ENCODE results near the gene TNFRSF11A. TPM values are rescaled to one million over a fixed set of nuclear protein-coding genes. Genes with fewer than 3 reads are reported as not detected.

TNFRSF11A gene
- total RNA-seq, 1 donor from 2014 or later, result 43.0 TPM

DNA sequence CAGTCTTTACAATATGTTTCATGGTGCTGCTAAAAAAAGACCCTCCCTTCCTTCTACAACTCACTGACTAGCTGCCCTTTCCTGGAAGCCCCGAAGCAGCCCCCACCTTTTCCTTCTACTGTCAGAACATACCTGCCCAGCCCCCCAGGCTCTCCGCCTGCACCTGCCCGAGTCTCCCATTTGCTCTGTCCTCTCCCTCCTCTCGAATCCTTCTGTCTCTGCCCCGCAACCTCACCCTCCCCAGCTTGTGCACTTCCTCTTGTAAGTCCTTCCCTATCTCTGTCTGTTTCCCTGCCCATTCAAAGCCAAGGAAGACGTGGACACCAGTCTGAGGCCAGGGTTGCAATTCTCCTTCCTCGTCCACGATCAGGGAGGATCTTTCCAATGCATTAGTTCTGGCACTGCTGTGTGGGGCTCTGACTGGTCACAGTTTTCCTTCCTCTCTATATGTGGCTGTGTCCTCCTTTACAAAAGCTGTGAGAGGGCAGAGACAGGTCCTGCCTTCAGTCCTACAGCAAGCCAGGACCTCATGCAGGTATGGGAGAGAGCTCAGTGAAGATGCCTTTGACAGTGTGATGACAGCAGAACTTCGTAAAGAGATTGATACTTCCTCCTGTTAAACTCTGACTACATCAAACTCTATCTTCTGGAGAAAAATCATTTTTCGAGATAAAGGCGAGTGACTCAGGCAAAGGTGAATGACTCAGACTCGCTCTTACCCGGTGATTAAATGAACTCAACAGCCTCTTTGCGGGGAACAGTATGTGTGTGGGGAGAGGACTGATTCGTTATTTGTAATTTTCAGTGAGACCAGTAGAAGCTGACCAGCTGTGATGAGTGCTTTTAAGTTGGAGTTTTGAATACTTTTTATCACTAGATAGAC is 14.2 kb downstream of the TNFRSF11A start:
- intact Hi-C loops (cut with micrococcal nuclease), result loop anchor here (1.0 to 10.0 kb wide), 7 partner anchors 8 to 865 kb away; partner anchors contain the start of gene TNFRSF11A
- peak overlapping the region; percentile 96 for H3K27ac Mint-ChIP-seq
- H3K4me3 Mint-ChIP-seq (ENCODE audit: low read depth), result peak overlapping the region; percentile 61

DNA sequence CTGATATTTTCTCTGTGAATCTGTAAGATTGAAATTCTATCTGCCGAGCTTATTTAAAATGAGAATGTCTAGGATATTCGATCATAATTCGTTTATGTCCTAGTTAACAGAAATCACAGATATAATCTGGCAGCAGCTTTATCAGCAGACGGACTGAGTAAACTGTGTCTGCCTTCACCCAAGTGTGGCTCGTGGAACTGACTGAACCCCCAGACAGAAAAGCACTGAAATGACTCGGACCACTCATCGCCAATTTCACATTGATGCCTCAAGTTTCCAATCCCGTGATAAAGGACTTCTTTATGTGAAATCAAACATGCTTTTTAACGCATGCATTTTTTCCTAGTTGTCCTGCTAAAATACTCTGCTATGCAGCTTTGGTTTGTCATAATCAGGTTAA is 15.9 kb downstream of the TNFRSF11A start:
- no peak for DNase-seq (ENCODE audit: low spot score)
- Mint-ChIP-seq H3K36me3 (ENCODE audit: low read depth) (peaks cover 51% of the 10 kb centered on the region), H3K9me3 (no peaks in the 10 kb centered on the region), H3K27ac (peak overlapping the region; percentile 65), H3K27me3 (ENCODE audit: low read depth) (no peaks in the 10 kb centered on the region), H3K4me1 (ENCODE audit: low read depth) (peaks cover 78% of the 10 kb centered on the region), H3K4me3 (ENCODE audit: low read depth) (no peak overlapping the region)
- intact Hi-C loops (cut with micrococcal nuclease), result no loop called here

More for the DNA sequence above, 14.2 kb downstream of the TNFRSF11A start:
- Mint-ChIP-seq H3K9me3 (no peaks in the 10 kb centered on the region), H3K36me3 (ENCODE audit: low read depth) (peaks cover 55% of the 10 kb centered on the region), H3K27me3 (ENCODE audit: low read depth) (no peaks in the 10 kb centered on the region), H3K4me1 (ENCODE audit: low read depth) (peaks cover 69% of the 10 kb centered on the region)
- peak; percentile 23 for DNase-seq (ENCODE audit: low spot score)

GRCh38 chr18:62341473-62341872 is 16.4 kb downstream of the TNFRSF11A start:
- Mint-ChIP-seq H3K36me3 (ENCODE audit: low read depth) (peaks cover 46% of the 10 kb centered on the region), H3K27ac (no peak overlapping the region), H3K4me1 (ENCODE audit: low read depth) (peaks cover 77% of the 10 kb centered on the region), H3K27me3 (ENCODE audit: low read depth) (no peaks in the 10 kb centered on the region), H3K9me3 (no peaks in the 10 kb centered on the region), H3K4me3 (ENCODE audit: low read depth) (no peak overlapping the region)
- no peak for DNase-seq (ENCODE audit: low spot score)
- intact Hi-C loops (cut with micrococcal nuclease), result no loop called here

DNA sequence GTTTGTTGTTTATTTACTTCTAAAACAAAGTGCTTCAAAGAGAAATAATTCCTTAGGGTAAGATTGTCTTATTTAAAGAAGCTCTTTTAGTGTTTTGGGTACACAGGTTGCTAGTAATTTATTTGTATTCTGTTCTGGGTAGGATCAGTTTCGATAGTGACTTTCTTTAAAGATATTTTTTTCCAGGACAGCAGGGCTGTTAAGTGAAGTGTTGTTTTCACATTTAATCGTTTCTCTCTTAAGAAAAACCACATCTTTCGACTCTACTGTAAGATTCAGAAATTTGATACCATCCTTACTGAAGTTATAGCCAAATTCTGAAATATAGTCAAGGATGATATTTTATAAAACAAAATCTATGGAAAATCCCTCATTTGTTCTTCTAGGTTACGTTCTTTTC is 17.8 kb downstream of the TNFRSF11A start:
- intact Hi-C loops (cut with micrococcal nuclease), result no loop called here
- no peak for DNase-seq (ENCODE audit: low spot score)
- Mint-ChIP-seq H3K27me3 (ENCODE audit: low read depth) (no peaks in the 10 kb centered on the region), H3K9me3 (no peaks in the 10 kb centered on the region), H3K4me1 (ENCODE audit: low read depth) (peaks cover 77% of the 10 kb centered on the region), H3K4me3 (ENCODE audit: low read depth) (no peak overlapping the region), H3K36me3 (ENCODE audit: low read depth) (peaks cover 43% of the 10 kb centered on the region), H3K27ac (no peak overlapping the region)

DNA sequence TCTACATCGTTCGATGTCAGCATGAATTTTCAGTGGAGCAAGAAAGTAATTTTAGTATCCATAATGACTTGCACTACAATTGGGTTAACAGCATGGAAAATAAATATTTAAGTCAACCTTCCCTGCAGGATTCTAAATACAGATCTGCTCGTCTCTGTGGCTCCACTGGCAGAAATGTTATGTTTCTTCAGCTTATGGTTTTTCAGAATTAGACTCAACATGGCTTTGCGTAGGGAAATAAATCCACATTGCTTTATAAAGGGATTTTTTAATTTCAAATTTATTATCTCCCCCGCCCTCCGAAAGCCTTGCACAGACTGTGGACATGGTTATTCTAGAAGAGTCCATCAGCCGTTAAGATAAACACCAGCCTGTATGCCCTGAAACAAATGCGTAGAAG is 18.2 kb downstream of the TNFRSF11A start:
- intact Hi-C loops (cut with micrococcal nuclease), result no loop called here
- Mint-ChIP-seq H3K36me3 (ENCODE audit: low read depth) (peaks cover 46% of the 10 kb centered on the region), H3K4me1 (ENCODE audit: low read depth) (peaks cover 77% of the 10 kb centered on the region)

GRCh38 chr18:62345909-62346308 is 20.8 kb downstream of the TNFRSF11A start:
- Mint-ChIP-seq H3K36me3 (ENCODE audit: low read depth) (peaks cover 55% of the 10 kb centered on the region), H3K9me3 (no peaks in the 10 kb centered on the region), H3K27ac (no peak overlapping the region), H3K4me1 (ENCODE audit: low read depth) (peaks cover 67% of the 10 kb centered on the region), H3K4me3 (ENCODE audit: low read depth) (no peak overlapping the region), H3K27me3 (ENCODE audit: low read depth) (no peaks in the 10 kb centered on the region)
- intact Hi-C loops (cut with micrococcal nuclease), result loop anchor here (2.0 kb wide), 1 partner anchor 51 kb away; no protein-coding TSS in a partner anchor
- no peak for DNase-seq (ENCODE audit: low spot score)

More for the DNA sequence above, 18.2 kb downstream of the TNFRSF11A start:
- DNase-seq (ENCODE audit: low spot score), result no peak
- no peak overlapping the region for H3K27ac Mint-ChIP-seq
- no peak overlapping the region for H3K4me3 Mint-ChIP-seq (ENCODE audit: low read depth)
- no peaks in the 10 kb centered on the region for H3K27me3 Mint-ChIP-seq (ENCODE audit: low read depth)
- H3K9me3 Mint-ChIP-seq, result no peaks in the 10 kb centered on the region

DNA sequence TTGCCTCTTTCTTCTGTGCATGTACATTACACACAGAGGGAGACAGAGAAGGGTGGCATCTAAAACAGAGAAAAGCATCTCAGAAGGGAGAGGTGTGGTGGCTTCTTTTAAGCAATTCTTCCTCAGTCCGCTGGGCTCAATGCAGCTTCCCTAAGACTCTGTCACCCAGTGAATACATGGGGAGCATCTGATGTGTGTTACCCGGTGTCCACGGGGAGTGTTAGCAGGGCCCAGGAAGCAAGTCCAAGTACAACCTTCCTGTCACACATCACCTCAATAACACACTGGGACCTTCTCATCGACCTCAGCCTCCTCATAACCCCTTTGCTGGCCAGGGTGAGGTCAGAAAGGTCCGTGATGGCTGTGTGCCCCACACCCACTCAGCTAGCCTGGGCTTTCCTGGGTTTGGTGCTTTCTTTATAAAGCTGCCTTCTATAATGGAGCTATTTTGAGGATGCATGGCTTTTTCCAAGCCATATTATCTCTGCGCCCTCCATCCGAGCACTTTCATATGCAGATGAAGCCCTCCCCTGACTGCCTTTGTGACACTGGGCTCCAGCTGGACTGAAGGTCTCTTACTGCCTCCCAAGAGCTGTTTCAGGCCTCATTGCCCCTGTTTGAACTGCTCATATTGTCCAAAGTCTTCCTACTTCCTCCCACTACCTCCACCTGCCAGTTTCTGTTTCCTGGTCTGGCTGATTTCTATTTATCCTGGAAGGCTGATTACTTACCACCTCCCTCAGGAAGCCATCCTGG is 21.4 kb downstream of the TNFRSF11A start:
- Mint-ChIP-seq H3K4me3 (ENCODE audit: low read depth) (peak overlapping the region; percentile 61), H3K9me3 (no peaks in the 10 kb centered on the region), H3K36me3 (ENCODE audit: low read depth) (peaks cover 54% of the 10 kb centered on the region), H3K4me1 (ENCODE audit: low read depth) (peaks cover 61% of the 10 kb centered on the region), H3K27me3 (ENCODE audit: low read depth) (no peaks in the 10 kb centered on the region), H3K27ac (peak overlapping the region; percentile 90)
- DNase-seq (ENCODE audit: low spot score), result no peak
- intact Hi-C loops (cut with micrococcal nuclease), result loop anchor here (1.0 to 2.0 kb wide), 5 partner anchors 7 to 74 kb away; no protein-coding TSS in a partner anchor

- no peaks in the 10 kb centered on the region for H3K27me3 Mint-ChIP-seq (ENCODE audit: low read depth)
- peaks cover 56% of the 10 kb centered on the region for H3K36me3 Mint-ChIP-seq (ENCODE audit: low read depth)
- H3K27ac Mint-ChIP-seq, result peak overlapping the region; percentile 90
- intact Hi-C loops (cut with micrococcal nuclease), result loop anchor here (1.0 to 2.0 kb wide), 5 partner anchors 8 to 73 kb away; no protein-coding TSS in a partner anchor
- H3K4me1 Mint-ChIP-seq (ENCODE audit: low read depth), result peaks cover 62% of the 10 kb centered on the region
- no peaks in the 10 kb centered on the region for H3K9me3 Mint-ChIP-seq
- H3K4me3 Mint-ChIP-seq (ENCODE audit: low read depth), result peak overlapping the region; percentile 61
- peak; percentile 22 for DNase-seq (ENCODE audit: low spot score)
These were observed 22.0 kb downstream of the TNFRSF11A start for GRCh38 chr18:62347089-62347506.

GRCh38 chr18:62348474-62348873 is 23.4 kb downstream of the TNFRSF11A start:
- peak overlapping the region; percentile 38 for H3K27ac Mint-ChIP-seq
- no peaks in the 10 kb centered on the region for H3K27me3 Mint-ChIP-seq (ENCODE audit: low read depth)
- H3K4me1 Mint-ChIP-seq (ENCODE audit: low read depth), result peaks cover 51% of the 10 kb centered on the region
- intact Hi-C loops (cut with micrococcal nuclease), result no loop called here
- DNase-seq (ENCODE audit: low spot score), result no peak
- H3K9me3 Mint-ChIP-seq, result no peaks in the 10 kb centered on the region
- peaks cover 58% of the 10 kb centered on the region for H3K36me3 Mint-ChIP-seq (ENCODE audit: low read depth)
- no peak overlapping the region for H3K4me3 Mint-ChIP-seq (ENCODE audit: low read depth)

GRCh38 chr18:62353170-62353569 is 28.1 kb downstream of the TNFRSF11A start:
- Mint-ChIP-seq H3K27me3 (ENCODE audit: low read depth) (no peaks in the 10 kb centered on the region), H3K4me3 (ENCODE audit: low read depth) (no peak overlapping the region), H3K4me1 (ENCODE audit: low read depth) (peaks cover 23% of the 10 kb centered on the region), H3K36me3 (ENCODE audit: low read depth) (peaks cover 87% of the 10 kb centered on the region), H3K27ac (no peak overlapping the region), H3K9me3 (no peaks in the 10 kb centered on the region)
- DNase-seq (ENCODE audit: low spot score), result no peak
- intact Hi-C loops (cut with micrococcal nuclease), result no loop called here

- Mint-ChIP-seq H3K4me3 (ENCODE audit: low read depth) (no peak overlapping the region), H3K9me3 (no peaks in the 10 kb centered on the region), H3K36me3 (ENCODE audit: low read depth) (peaks cover 85% of the 10 kb centered on the region), H3K27ac (no peak overlapping the region), H3K27me3 (ENCODE audit: low read depth) (no peaks in the 10 kb centered on the region), H3K4me1 (ENCODE audit: low read depth) (peaks cover 21% of the 10 kb centered on the region)
- intact Hi-C loops (cut with micrococcal nuclease), result no loop called here
- no peak for DNase-seq (ENCODE audit: low spot score)
These were observed 29.0 kb downstream of the TNFRSF11A start for GRCh38 chr18:62354151-62354550.

DNA sequence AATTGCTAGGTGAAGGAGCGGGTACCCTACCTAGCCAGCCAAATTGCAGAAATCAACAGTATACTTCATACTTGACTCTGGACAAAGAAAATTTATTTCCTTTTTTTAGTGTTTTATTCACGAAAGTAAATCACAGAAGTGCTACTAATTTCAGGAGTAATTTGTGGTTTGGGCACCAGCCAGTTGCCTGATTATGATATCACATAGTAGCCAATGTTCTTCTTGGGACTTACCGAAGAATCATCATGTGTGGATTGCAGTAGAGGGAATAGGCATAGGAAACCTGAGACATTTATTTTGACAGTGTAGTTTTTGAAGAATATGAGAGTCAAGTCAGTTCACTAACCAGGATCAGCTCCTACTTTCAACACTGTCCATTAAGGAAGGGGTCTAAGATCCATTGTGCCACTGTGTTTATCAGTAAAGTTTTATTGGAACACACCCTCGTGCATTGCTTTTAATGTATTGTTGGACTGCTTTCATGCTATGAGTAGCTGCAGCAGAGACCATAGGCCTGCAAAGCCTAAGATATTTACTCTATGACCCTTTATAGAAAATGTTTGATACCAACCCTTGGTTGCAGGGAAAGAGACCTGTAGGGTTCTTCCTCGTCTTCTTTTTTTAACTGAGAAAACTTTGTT is 32.1 kb downstream of the TNFRSF11A start:
- DNase-seq (ENCODE audit: low spot score), result no peak
- no peaks in the 10 kb centered on the region for H3K9me3 Mint-ChIP-seq
- H3K4me3 Mint-ChIP-seq (ENCODE audit: low read depth), result no peak overlapping the region
- no peaks in the 10 kb centered on the region for H3K27me3 Mint-ChIP-seq (ENCODE audit: low read depth)
- peaks cover 12% of the 10 kb centered on the region for H3K4me1 Mint-ChIP-seq (ENCODE audit: low read depth)
- peaks cover 87% of the 10 kb centered on the region for H3K36me3 Mint-ChIP-seq (ENCODE audit: low read depth)
- H3K27ac Mint-ChIP-seq, result no peak overlapping the region
- intact Hi-C loops (cut with micrococcal nuclease), result no loop called here
